Activated CD8-positive, alpha-beta T cell treated with anti-CD3 and anti-CD28 coated beads for 36 hours (primary cell): ENCODE data around the gene MEX3B. TPM values are rescaled to one million over a fixed set of nuclear protein-coding genes. Genes with fewer than 3 reads are reported as not detected.

Source experiments
- ATAC-seq: fragments of 200-7000 bp; cut with Tn5 transposase; one replicate; pipeline ENCODE4 v1.10.0; 2021; ENCODE audit warnings: mild to moderate bottlenecking, moderate library complexity
- CTCF ChIA-PET: fragments of 350-600 bp; sonication (Branson Sonifier 250); formaldehyde crosslinking; loops from one replicate; lab custom pipeline; 2021; ENCODE audit warnings: antibody characterized with exemption; lab: Charles Lee
- POLR2A ChIA-PET: fragments of 350-600 bp; sonication (Branson Sonifier 250); formaldehyde crosslinking; loops from one replicate; lab custom pipeline; 2021; ENCODE audit warnings: antibody characterized with exemption; lab: Charles Lee
- DNase-seq: peaks from one replicate; pipeline ENCODE4 v3.0.0-alpha.2; 2020
- H3K27ac Mint-ChIP-seq: one replicate; pipeline ENCODE4 v1.8.0; 2021; ENCODE audit warnings: mild to moderate bottlenecking, mixed read lengths
- H3K27me3 Mint-ChIP-seq: one replicate; pipeline ENCODE4 v1.8.0; 2021; ENCODE audit warnings: mixed read lengths
- H3K36me3 Mint-ChIP-seq: one replicate; pipeline ENCODE4 v1.8.0; 2021; ENCODE audit warnings: low read depth, mixed read lengths
- H3K4me1 Mint-ChIP-seq: one replicate; pipeline ENCODE4 v1.8.0; 2021; ENCODE audit warnings: low read depth, mixed read lengths
- H3K4me3 Mint-ChIP-seq: one replicate; pipeline ENCODE4 v1.8.0; 2021; ENCODE audit warnings: mild to moderate bottlenecking, moderate library complexity, mixed read lengths
- H3K9me3 Mint-ChIP-seq: one replicate; pipeline ENCODE4 v1.8.0; 2021; ENCODE audit warnings: mixed read lengths
- intact Hi-C: fragments of 100-400 bp; cut with micrococcal nuclease; formaldehyde crosslinking; loops from one replicate; pipeline ENCODE4 v1.10.0; 2022
- total RNA-seq, 2 experiments: library from RNA; stranded (reverse); gene quantifications; one replicate each; pipeline ENCODE4 v1.2.3, GENCODE V29; 2021
- TF ChIP-seq, protein P1 (sequence below): fragments of 200-600 bp; IDR thresholded peaks from one replicate; pipeline ENCODE4 v1.8.0; 2022; ENCODE audit warnings: antibody characterized with exemption, mild to moderate bottlenecking

The MEX3B gene
- total RNA-seq, 2 experiments from 2014 or later = 0.69 to 0.99 TPM

- intact Hi-C loops = no loop called here
- TF ChIP-seq, protein P1, sequence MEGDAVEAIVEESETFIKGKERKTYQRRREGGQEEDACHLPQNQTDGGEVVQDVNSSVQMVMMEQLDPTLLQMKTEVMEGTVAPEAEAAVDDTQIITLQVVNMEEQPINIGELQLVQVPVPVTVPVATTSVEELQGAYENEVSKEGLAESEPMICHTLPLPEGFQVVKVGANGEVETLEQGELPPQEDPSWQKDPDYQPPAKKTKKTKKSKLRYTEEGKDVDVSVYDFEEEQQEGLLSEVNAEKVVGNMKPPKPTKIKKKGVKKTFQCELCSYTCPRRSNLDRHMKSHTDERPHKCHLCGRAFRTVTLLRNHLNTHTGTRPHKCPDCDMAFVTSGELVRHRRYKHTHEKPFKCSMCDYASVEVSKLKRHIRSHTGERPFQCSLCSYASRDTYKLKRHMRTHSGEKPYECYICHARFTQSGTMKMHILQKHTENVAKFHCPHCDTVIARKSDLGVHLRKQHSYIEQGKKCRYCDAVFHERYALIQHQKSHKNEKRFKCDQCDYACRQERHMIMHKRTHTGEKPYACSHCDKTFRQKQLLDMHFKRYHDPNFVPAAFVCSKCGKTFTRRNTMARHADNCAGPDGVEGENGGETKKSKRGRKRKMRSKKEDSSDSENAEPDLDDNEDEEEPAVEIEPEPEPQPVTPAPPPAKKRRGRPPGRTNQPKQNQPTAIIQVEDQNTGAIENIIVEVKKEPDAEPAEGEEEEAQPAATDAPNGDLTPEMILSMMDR = no peak
These were observed 28.8 kb upstream of the MEX3B start for GRCh38 chr15:82074610-82075009.

DNA sequence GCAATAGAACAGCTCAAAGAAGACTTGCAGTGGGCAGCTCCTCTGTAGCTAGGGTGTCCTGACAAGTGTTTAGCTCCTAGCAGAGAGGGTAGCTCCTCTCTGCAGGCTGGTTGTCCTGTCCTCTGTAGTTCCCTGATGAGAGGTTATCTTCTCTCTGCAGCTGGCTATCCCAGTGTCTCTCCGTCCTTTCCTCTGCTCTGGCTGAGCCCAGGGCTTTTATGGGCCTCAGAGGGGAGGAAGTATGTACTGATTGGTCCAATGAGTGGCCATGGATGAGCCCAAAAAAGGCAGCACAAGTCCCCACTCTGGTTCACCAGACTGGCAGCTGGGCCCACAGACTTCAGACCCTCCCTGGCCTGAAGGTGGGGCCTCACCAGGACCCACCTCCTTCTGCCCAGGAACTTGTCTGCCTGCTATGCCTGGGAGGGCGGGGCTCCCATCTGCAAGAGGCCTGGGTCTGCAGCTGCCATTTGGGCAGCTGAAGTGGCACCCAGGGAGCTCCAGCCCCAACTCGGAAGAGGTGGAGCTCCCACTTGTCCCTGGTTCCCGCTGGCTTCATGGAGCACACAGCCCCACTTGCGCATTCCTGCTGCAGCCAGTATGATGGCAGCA lies 27.2 kb upstream of the MEX3B start:
- peaks cover 5% of the 10 kb centered on the region for H3K27me3 Mint-ChIP-seq
- ATAC-seq (no peak), DNase-seq (no peak)
- H3K27ac Mint-ChIP-seq = no peak overlapping the region
- TF ChIP-seq, protein P1 = no peak
- no peaks in the 10 kb centered on the region for H3K4me1 Mint-ChIP-seq
- CTCF ChIA-PET = interaction anchor here (2.3 kb wide), 1 partner anchor 67 kb away, joined by 5 read pairs; no protein-coding TSS in a partner anchor
- H3K36me3 Mint-ChIP-seq = no peaks in the 10 kb centered on the region
- POLR2A ChIA-PET = no interaction called here
- H3K9me3 Mint-ChIP-seq = no peaks in the 10 kb centered on the region
- intact Hi-C loops = no loop called here
- H3K4me3 Mint-ChIP-seq = no peak overlapping the region

More at GRCh38 chr15:82074610-82075009, 28.8 kb upstream of the MEX3B start:
- ChIA-PET POLR2A (no interaction called here), CTCF (interaction anchor here (2.0 kb wide), 1 partner anchor 10 kb away, joined by 7 read pairs; no protein-coding TSS in a partner anchor)
- H3K27me3 Mint-ChIP-seq = peaks cover 7% of the 10 kb centered on the region
- no peak overlapping the region for H3K27ac Mint-ChIP-seq
- ATAC-seq (no peak), DNase-seq (no peak)
- H3K36me3 Mint-ChIP-seq = no peaks in the 10 kb centered on the region
- no peaks in the 10 kb centered on the region for H3K9me3 Mint-ChIP-seq
- no peak overlapping the region for H3K4me3 Mint-ChIP-seq
- no peaks in the 10 kb centered on the region for H3K4me1 Mint-ChIP-seq

DNA sequence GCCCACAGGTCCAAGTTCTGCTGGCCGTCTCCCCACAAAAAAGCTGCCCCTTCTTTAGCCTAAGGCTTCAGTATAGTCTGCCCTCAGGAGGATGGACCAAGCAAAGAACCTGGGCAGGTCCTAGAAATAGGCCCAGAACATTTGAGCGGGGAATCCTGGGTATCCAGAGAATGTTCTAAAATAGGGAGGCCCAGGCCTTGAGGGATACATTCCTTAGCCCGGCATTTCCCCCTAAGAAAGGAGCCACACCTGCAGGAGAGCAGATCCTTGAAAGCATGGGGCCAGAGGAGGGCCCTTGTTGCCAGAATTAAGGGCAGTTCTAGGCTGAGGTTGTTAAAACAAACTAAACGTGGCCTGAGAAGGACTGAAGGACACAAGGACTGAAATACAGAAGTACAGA lies 20.6 kb upstream of the MEX3B start:
- no peak overlapping the region for H3K27ac Mint-ChIP-seq
- intact Hi-C loops = no loop called here
- no peak for ATAC-seq
- peaks cover 2% of the 10 kb centered on the region for H3K4me1 Mint-ChIP-seq
- H3K27me3 Mint-ChIP-seq = peaks cover 13% of the 10 kb centered on the region
- H3K9me3 Mint-ChIP-seq = no peaks in the 10 kb centered on the region
- no peaks in the 10 kb centered on the region for H3K36me3 Mint-ChIP-seq
- TF ChIP-seq, protein P1 = no peak
- ChIA-PET POLR2A (interaction anchor here (1.0 kb wide), 1 partner anchor 40 kb away, joined by 3 read pairs; no protein-coding TSS in a partner anchor), CTCF (no interaction called here)
- H3K4me3 Mint-ChIP-seq = no peak overlapping the region
- no peak for DNase-seq

GRCh38 chr15:82064824-82065223 lies 19.0 kb upstream of the MEX3B start:
- DNase-seq (peak; percentile 26), ATAC-seq (peak; percentile 49)
- Mint-ChIP-seq H3K4me3 (no peak overlapping the region), H3K4me1 (peaks cover 2% of the 10 kb centered on the region), H3K27me3 (peaks cover 14% of the 10 kb centered on the region), H3K36me3 (no peaks in the 10 kb centered on the region), H3K9me3 (no peaks in the 10 kb centered on the region), H3K27ac (no peak overlapping the region)
- ChIA-PET CTCF (interaction anchor here (2.8 kb wide), 1 partner anchor 10 kb away, joined by 7 read pairs; no protein-coding TSS in a partner anchor), POLR2A (no interaction called here)
- intact Hi-C loops = no loop called here
- TF ChIP-seq, protein P1 = no peak
